WTC11 (cell line): ENCODE data around the gene WTIP.

Experiments
- CREM ChIP-seq: sonication (generic); formaldehyde crosslinking; IDR thresholded peaks from 2 replicates; pipeline ENCODE4 v1.8.1; 2022; ENCODE audit warnings: mild to moderate bottlenecking, missing genetic modification reagents, moderate library complexity
- RELA ChIP-seq: sonication (generic); formaldehyde crosslinking; IDR thresholded peaks from 2 replicates; pipeline ENCODE4 v1.8.1; 2022; ENCODE audit warnings: missing genetic modification reagents, mild to moderate bottlenecking, borderline replicate concordance
- TCF7 ChIP-seq: sonication (generic); formaldehyde crosslinking; IDR thresholded peaks from 2 replicates; pipeline ENCODE4 v1.8.0; 2022; ENCODE audit warnings: mild to moderate bottlenecking, low read depth, missing genetic modification reagents, moderate library complexity
- TP53 ChIP-seq: sonication (generic); formaldehyde crosslinking; IDR thresholded peaks from 2 replicates; pipeline ENCODE4 v1.8.1; 2023; ENCODE audit warnings: mild to moderate bottlenecking, missing genetic modification reagents
- TF ChIP-seq, protein P1 (sequence below): sonication (generic); formaldehyde crosslinking; IDR thresholded peaks from 2 replicates; pipeline ENCODE4 v1.8.1; 2023; ENCODE audit warnings: mild to moderate bottlenecking, missing genetic modification reagents, moderate library complexity
- TF ChIP-seq, protein P2 (sequence below): fragments of 200-600 bp; IDR thresholded peaks from 2 replicates; pipeline ENCODE4 v1.8.0; 2022; ENCODE audit warnings: antibody characterized with exemption
- TF ChIP-seq, protein P3 (sequence below): sonication (generic); formaldehyde crosslinking; IDR thresholded peaks from 2 replicates; pipeline ENCODE4 v1.8.0; 2022; ENCODE audit warnings: mild to moderate bottlenecking, missing genetic modification reagents
- TF ChIP-seq, protein P4 (sequence below): sonication (generic); formaldehyde crosslinking; IDR thresholded peaks from 2 replicates; pipeline ENCODE4 v1.8.1; 2022; ENCODE audit warnings: low read depth, mild to moderate bottlenecking, moderate library complexity, missing genetic modification reagents, borderline replicate concordance
- TF ChIP-seq, protein P5 (sequence below): sonication (generic); formaldehyde crosslinking; IDR thresholded peaks from 2 replicates; pipeline ENCODE4 v1.8.0; 2022; ENCODE audit warnings: mild to moderate bottlenecking, missing genetic modification reagents

- TF ChIP-seq RELA (CRISPR knock-in tag) (no peak), TP53 (CRISPR knock-in tag) (no peak), CREM (CRISPR knock-in tag) (no peak), TCF7 (no peak)
- TF ChIP-seq, protein P1, sequence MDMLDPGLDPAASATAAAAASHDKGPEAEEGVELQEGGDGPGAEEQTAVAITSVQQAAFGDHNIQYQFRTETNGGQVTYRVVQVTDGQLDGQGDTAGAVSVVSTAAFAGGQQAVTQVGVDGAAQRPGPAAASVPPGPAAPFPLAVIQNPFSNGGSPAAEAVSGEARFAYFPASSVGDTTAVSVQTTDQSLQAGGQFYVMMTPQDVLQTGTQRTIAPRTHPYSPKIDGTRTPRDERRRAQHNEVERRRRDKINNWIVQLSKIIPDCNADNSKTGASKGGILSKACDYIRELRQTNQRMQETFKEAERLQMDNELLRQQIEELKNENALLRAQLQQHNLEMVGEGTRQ (CRISPR knock-in tag): no peak
- TF ChIP-seq, protein P2, sequence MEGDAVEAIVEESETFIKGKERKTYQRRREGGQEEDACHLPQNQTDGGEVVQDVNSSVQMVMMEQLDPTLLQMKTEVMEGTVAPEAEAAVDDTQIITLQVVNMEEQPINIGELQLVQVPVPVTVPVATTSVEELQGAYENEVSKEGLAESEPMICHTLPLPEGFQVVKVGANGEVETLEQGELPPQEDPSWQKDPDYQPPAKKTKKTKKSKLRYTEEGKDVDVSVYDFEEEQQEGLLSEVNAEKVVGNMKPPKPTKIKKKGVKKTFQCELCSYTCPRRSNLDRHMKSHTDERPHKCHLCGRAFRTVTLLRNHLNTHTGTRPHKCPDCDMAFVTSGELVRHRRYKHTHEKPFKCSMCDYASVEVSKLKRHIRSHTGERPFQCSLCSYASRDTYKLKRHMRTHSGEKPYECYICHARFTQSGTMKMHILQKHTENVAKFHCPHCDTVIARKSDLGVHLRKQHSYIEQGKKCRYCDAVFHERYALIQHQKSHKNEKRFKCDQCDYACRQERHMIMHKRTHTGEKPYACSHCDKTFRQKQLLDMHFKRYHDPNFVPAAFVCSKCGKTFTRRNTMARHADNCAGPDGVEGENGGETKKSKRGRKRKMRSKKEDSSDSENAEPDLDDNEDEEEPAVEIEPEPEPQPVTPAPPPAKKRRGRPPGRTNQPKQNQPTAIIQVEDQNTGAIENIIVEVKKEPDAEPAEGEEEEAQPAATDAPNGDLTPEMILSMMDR: no peak
- TF ChIP-seq, protein P3, sequence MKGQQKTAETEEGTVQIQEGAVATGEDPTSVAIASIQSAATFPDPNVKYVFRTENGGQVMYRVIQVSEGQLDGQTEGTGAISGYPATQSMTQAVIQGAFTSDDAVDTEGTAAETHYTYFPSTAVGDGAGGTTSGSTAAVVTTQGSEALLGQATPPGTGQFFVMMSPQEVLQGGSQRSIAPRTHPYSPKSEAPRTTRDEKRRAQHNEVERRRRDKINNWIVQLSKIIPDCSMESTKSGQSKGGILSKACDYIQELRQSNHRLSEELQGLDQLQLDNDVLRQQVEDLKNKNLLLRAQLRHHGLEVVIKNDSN (CRISPR knock-in tag): no peak
- TF ChIP-seq, protein P4, sequence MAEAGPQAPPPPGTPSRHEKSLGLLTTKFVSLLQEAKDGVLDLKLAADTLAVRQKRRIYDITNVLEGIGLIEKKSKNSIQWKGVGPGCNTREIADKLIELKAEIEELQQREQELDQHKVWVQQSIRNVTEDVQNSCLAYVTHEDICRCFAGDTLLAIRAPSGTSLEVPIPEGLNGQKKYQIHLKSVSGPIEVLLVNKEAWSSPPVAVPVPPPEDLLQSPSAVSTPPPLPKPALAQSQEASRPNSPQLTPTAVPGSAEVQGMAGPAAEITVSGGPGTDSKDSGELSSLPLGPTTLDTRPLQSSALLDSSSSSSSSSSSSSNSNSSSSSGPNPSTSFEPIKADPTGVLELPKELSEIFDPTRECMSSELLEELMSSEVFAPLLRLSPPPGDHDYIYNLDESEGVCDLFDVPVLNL (CRISPR knock-in tag): no peak
- TF ChIP-seq, protein P5, sequence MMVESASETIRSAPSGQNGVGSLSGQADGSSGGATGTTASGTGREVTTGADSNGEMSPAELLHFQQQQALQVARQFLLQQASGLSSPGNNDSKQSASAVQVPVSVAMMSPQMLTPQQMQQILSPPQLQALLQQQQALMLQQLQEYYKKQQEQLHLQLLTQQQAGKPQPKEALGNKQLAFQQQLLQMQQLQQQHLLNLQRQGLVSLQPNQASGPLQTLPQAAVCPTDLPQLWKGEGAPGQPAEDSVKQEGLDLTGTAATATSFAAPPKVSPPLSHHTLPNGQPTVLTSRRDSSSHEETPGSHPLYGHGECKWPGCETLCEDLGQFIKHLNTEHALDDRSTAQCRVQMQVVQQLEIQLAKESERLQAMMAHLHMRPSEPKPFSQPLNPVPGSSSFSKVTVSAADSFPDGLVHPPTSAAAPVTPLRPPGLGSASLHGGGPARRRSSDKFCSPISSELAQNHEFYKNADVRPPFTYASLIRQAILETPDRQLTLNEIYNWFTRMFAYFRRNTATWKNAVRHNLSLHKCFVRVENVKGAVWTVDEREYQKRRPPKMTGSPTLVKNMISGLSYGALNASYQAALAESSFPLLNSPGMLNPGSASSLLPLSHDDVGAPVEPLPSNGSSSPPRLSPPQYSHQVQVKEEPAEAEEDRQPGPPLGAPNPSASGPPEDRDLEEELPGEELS (CRISPR knock-in tag): no peak
Observed at GRCh38 chr19:34499155-34499834, 17.7 kb downstream of the WTIP start.
